SHP77 treated with DMSO at 0.1 percent for 48 hours (cell line): ENCODE results near the gene ABCA8.
"Not testable (repeated sequence)": the region's sequence is repeated elsewhere in the genome, so short reads cannot be mapped to it uniquely, and the experiment has no call there.

Source experiments
- DNase-seq: peaks from one replicate; lab custom pipeline; 2025; lab: John Stamatoyannopoulos, UW

Gene ABCA8, protein sequence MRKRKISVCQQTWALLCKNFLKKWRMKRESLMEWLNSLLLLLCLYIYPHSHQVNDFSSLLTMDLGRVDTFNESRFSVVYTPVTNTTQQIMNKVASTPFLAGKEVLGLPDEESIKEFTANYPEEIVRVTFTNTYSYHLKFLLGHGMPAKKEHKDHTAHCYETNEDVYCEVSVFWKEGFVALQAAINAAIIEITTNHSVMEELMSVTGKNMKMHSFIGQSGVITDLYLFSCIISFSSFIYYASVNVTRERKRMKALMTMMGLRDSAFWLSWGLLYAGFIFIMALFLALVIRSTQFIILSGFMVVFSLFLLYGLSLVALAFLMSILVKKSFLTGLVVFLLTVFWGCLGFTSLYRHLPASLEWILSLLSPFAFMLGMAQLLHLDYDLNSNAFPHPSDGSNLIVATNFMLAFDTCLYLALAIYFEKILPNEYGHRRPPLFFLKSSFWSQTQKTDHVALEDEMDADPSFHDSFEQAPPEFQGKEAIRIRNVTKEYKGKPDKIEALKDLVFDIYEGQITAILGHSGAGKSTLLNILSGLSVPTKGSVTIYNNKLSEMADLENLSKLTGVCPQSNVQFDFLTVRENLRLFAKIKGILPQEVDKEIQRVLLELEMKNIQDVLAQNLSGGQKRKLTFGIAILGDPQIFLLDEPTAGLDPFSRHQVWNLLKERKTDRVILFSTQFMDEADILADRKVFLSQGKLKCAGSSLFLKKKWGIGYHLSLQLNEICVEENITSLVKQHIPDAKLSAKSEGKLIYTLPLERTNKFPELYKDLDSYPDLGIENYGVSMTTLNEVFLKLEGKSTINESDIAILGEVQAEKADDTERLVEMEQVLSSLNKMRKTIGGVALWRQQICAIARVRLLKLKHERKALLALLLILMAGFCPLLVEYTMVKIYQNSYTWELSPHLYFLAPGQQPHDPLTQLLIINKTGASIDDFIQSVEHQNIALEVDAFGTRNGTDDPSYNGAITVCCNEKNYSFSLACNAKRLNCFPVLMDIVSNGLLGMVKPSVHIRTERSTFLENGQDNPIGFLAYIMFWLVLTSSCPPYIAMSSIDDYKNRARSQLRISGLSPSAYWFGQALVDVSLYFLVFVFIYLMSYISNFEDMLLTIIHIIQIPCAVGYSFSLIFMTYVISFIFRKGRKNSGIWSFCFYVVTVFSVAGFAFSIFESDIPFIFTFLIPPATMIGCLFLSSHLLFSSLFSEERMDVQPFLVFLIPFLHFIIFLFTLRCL (N-terminal part only)

DNA sequence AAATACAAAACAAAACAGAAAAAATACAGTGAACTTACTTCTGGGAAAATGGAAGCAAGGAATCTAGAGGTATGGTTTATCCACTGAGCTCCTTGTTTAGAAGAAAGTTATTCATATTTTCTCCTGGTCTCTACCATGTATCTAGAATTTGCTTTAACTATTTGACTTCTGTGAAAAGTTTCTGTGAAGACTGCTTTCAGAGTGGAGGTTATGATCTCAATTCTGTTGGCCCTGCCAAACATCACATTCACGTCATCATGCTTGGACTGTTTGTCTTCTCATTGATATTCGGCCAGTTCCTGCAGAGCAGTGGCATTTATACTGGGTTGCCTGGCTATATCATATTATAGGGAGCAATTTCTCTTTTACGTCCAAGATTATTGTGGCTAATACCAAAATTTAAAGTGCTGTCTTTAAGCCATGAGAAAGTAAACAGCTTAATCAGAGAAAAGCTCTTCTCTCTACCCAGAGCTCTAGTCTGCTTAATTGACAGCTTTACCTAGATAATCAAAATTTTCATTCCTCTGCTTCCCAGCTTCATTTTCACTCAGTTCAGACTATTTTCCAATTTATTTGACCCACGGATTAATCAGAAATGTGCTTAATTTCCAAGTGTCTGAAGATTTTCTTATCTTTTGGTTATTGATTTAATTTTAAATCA lies at the start of gene ABCA8:
Gene ABCA8 (minus strand): TSS at position 212 of the 661 bp plus-strand sequence. CDS start 13,358 bp downstream, outside the sequence.
- DNase-seq = no peak

DNA sequence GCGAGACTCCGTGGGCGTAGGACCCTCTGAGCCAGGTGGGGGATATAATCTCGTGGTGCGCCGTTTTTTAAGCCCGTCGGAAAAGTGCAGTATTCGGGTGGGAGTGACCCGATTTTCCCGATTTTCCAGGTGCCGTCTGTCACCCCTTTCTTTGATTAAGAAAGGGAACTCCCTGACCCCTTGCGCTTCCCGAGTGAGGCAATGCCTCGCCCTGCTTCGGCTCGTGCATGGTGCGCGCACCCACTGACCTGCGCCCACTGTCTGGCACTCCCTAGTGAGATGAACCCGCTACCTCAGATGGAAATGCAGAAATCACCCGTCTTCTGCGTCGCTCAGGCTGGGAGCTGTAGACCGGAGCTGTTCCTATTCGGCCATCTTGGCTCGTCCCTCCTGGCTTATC lies 49.6 kb upstream of the ABCA8 start:
- DNase-seq = not testable (repeated sequence)

DNA sequence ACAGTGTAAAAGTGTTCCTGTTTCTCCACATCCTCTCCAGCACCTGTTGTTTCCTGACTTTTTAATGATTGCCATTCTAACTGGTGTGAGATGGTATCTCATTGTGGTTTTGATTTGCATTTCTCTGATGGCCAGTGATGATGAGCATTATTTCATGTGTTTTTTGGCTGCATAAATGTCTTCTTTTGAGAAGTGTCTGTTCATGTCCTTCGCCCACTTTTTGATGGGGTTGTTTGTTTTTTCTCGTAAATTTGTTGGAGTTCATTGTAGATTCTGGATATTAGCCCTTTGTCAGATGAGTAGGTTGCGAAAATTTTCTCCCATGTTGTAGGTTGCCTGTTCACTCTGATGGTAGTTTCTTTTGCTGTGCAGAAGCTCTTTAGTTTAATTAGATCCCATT lies 44.6 kb upstream of the ABCA8 start:
- DNase-seq = not testable (repeated sequence)

GRCh38 chr17:68993112-68993511 lies 37.9 kb upstream of the ABCA8 start:
- no peak for DNase-seq

DNA sequence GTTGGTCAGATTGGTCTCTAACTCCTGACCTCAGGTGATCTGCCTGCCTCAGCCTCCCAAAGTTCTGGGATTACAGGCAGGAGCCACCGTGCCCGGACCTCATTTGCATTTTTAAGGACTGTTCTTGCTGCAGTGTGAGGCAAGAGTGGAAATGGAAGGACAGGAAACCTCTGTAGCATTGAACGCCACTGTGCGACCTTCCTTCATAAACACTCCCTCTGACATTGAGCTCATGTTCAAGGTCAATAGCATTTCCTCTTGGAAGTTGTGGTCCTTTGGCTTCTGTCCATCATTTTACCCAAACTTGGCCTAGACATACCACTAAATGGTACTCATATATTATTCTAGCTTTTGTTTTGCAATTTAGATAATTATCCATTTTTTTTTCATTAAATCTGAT lies 32.8 kb upstream of the ABCA8 start:
- DNase-seq = no peak

GRCh38 chr17:68981288-68981687 lies 26.1 kb upstream of the ABCA8 start:
- DNase-seq = no peak

DNA sequence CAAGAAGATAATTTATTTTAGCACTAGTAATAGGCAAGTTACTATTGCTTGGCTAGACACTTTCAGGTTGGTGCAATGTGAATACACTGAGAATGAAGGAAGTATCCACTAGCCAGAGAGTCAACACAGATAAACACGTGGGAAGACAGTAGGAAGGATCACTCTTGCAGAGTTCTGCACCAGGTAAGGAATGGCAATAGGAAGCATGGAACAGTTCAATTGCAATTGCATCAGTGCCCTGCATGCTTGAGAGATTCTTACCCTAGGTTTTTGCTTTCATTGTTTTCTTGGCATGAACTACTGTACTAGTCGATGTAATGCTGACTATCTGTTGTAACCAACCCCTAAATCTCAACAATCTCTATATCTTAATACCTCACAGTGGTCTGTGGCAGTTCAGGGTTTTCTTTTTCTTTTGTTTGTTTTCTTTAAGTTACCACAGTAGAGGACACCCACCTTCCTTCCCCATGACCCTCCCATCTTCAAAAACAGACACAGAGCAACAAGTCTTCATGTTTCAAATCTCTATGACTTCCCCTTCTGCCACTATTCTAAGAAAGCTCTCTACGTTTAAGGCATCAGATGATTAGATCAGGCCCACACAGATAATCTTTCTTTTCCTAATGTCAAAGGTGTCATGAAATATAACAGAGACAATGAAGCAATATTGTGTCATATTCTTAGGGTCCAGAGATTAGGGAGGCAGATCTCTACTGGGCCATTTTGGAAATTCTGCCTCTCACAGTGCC lies 18.1 kb upstream of the ABCA8 start:
- DNase-seq = no peak

- no peak for DNase-seq
Observed at GRCh38 chr17:68972119-68972704, 17.0 kb upstream of the ABCA8 start.

GRCh38 chr17:68969101-68969500 lies 13.9 kb upstream of the ABCA8 start:
- no peak for DNase-seq

DNA sequence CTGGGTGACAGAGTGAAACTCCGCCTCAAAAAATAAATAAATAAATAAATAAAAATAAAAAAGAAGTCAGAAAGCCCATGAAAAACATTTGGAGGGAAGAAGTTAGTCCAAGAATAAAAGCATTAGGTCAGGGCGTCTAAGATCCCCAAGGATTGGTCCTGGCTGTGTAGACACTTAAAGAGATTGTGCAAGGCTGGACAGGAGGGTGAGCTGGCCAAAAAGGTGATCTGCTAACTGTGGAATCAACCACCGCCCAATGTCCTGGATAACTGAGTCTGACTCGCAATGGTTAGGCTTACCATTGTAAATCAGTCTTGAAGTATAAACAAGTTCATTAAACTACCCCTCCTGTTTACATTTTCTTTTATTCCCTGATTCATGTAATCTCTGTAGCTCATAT lies 8.8 kb upstream of the ABCA8 start:
- no peak for DNase-seq

GRCh38 chr17:68961214-68961882 lies 6.2 kb upstream of the ABCA8 start:
- DNase-seq = no peak

DNA sequence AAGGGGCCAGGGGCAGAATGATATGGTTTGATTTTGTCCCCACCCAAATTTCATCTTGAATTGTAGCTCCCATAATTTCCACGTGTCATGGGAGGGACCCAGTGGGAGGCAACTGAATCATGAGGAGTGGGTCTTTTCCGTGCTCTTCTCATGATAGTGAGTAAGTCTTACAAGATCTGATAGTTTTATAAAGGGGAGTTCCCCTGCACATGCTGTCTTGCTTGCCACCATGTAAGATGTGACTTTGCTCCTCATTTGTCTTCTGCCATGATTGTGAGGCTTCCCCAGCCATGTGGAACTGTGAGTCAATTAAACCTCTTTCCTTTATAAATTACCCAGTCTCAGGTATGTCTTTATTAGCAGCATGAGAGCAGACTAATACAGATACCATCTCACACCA lies 3.9 kb upstream of the ABCA8 start:
- not testable (repeated sequence) for DNase-seq

DNA sequence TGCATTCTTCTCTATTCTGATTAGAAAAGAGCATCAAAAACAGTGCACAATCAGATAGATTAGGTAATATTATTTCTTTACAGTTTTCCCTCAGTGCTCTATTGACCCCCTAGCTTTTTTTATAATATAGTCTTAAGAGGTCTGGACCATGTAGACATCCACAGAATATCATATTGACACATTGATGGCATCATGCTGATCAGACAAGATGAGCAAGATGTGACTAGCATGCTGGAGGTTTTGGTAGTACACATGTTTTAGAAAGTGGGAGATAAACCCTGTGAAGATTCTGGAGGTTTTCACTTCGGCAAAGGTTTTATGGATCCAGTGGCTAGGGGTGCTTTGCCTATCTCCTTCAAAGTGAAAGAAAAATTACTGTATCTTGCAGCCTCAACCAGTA lies 2.8 kb upstream of the ABCA8 start:
- no peak for DNase-seq

GRCh38 chr17:68954146-68954896 lies 871 bp downstream of the ABCA8 start:
- no peak for DNase-seq

GRCh38 chr17:68953340-68953997 lies 1.7 kb downstream of the ABCA8 start:
- DNase-seq = no peak

GRCh38 chr17:68950725-68951124 lies 4.5 kb downstream of the ABCA8 start:
- DNase-seq = no peak

DNA sequence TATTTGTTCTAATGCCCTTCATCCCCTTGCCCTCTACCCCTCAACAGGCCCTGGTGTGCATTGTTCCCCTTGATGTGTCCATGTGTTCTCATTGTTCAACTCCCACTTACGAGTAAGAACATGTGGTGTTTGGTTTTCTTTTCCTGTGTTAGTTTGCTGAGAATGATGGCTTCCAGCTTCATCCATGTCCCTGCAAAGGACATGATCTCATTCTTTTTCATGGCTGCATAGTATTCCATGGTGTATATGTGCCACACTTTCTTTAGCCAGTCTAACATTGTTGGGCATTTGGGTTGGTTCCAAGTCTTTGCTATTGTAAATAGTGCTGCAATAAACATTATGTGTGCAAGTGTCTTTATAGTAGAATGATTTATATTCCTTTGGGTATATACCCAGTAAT lies 7.3 kb downstream of the ABCA8 start:
- not testable (repeated sequence) for DNase-seq

DNA sequence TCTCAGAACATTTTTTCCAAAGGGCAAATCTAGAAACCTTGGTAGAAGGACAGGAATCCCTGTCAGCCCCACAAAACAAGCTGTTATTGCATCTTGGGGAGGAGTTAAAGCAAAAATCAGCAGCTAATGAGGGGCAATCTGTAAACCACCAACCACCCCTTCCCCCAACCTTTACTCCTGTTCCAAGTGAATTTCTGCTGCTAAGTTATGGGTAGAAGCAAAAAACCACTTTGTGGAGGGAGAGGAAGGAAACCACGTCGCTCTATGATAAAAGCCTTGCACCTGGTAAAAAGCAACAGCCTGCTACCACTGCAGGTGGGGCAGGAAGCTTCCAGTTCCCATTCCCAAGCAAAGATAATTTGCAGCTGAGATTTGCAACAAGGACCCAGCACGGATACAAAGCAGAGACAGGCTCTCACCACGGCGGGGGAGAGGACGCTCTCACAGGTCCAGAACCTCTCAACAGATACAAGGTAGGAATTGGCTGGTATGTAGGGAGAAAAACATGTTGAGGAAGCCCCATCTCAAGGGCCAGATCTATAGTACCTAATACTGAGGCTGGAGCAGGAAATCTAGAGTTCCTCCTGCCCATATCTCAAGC lies 10.7 kb downstream of the ABCA8 start:
- no peak for DNase-seq
